ENCODE results near the gene ELOB. TPM values are rescaled to one million over a fixed set of nuclear protein-coding genes. Genes with fewer than 3 reads are reported as not detected.

The ELOB gene
- total RNA-seq, 1 experiment from 2014 or later = 113 TPM

GRCh38 chr16:2814551-2815298 lies 37.6 kb upstream of the ELOB start:
- peak; percentile 43 for DNase-seq (ENCODE audit: low read depth, low spot score)
- in situ Hi-C loops (cut with HindIII; ENCODE audit: low pct_unique_long_range_greater_than_20kb, low sequenced_read_pairs) = no loop called here

- in situ Hi-C loops (cut with HindIII; ENCODE audit: low pct_unique_long_range_greater_than_20kb, low sequenced_read_pairs) = no loop called here
- DNase-seq (ENCODE audit: low read depth, low spot score) = no peak
Measured at GRCh38 chr16:2813771-2814221, 36.7 kb upstream of the ELOB start.

- DNase-seq (ENCODE audit: low read depth, low spot score) = no peak
- in situ Hi-C loops (cut with HindIII; ENCODE audit: low pct_unique_long_range_greater_than_20kb, low sequenced_read_pairs) = no loop called here
Measured at GRCh38 chr16:2811703-2812471, 34.8 kb upstream of the ELOB start.

GRCh38 chr16:2810651-2811050 lies 33.6 kb upstream of the ELOB start:
- in situ Hi-C loops (cut with HindIII; ENCODE audit: low pct_unique_long_range_greater_than_20kb, low sequenced_read_pairs) = no loop called here
- no peak for DNase-seq (ENCODE audit: low read depth, low spot score)

- DNase-seq (ENCODE audit: low read depth, low spot score) = no peak
- in situ Hi-C loops (cut with HindIII; ENCODE audit: low pct_unique_long_range_greater_than_20kb, low sequenced_read_pairs) = no loop called here
Measured at GRCh38 chr16:2809149-2809760, 32.2 kb upstream of the ELOB start.

GRCh38 chr16:2808181-2808580 lies 31.1 kb upstream of the ELOB start:
- in situ Hi-C loops (cut with HindIII; ENCODE audit: low pct_unique_long_range_greater_than_20kb, low sequenced_read_pairs) = no loop called here
- DNase-seq (ENCODE audit: low read depth, low spot score) = no peak

- in situ Hi-C loops (cut with HindIII; ENCODE audit: low pct_unique_long_range_greater_than_20kb, low sequenced_read_pairs) = no loop called here
Measured at GRCh38 chr16:2806286-2806685, 29.2 kb upstream of the ELOB start.

GRCh38 chr16:2804728-2805127 lies 27.6 kb upstream of the ELOB start:
- no peak for DNase-seq (ENCODE audit: low read depth, low spot score)
- in situ Hi-C loops (cut with HindIII; ENCODE audit: low pct_unique_long_range_greater_than_20kb, low sequenced_read_pairs) = no loop called here

More at GRCh38 chr16:2806286-2806685, 29.2 kb upstream of the ELOB start:
- no peak for DNase-seq (ENCODE audit: low read depth, low spot score)

- in situ Hi-C loops (cut with HindIII; ENCODE audit: low pct_unique_long_range_greater_than_20kb, low sequenced_read_pairs) = no loop called here
- DNase-seq (ENCODE audit: low read depth, low spot score) = no peak
Measured at GRCh38 chr16:2803545-2804195, 26.6 kb upstream of the ELOB start.

GRCh38 chr16:2799859-2800226 lies 22.8 kb upstream of the ELOB start:
- in situ Hi-C loops (cut with HindIII; ENCODE audit: low pct_unique_long_range_greater_than_20kb, low sequenced_read_pairs) = no loop called here
- DNase-seq (ENCODE audit: low read depth, low spot score) = peak; percentile 60

- DNase-seq (ENCODE audit: low read depth, low spot score) = no peak
- in situ Hi-C loops (cut with HindIII; ENCODE audit: low pct_unique_long_range_greater_than_20kb, low sequenced_read_pairs) = no loop called here
Measured at GRCh38 chr16:2799205-2799858, 22.3 kb upstream of the ELOB start.

GRCh38 chr16:2798723-2799204 lies 21.7 kb upstream of the ELOB start:
- DNase-seq (ENCODE audit: low read depth, low spot score) = no peak
- in situ Hi-C loops (cut with HindIII; ENCODE audit: low pct_unique_long_range_greater_than_20kb, low sequenced_read_pairs) = no loop called here

GRCh38 chr16:2795395-2796143 lies 18.5 kb upstream of the ELOB start:
- in situ Hi-C loops (cut with HindIII; ENCODE audit: low pct_unique_long_range_greater_than_20kb, low sequenced_read_pairs) = no loop called here
- DNase-seq (ENCODE audit: low read depth, low spot score) = no peak

- no peak for DNase-seq (ENCODE audit: low read depth, low spot score)
- in situ Hi-C loops (cut with HindIII; ENCODE audit: low pct_unique_long_range_greater_than_20kb, low sequenced_read_pairs) = no loop called here
Measured at GRCh38 chr16:2792940-2793339, 15.9 kb upstream of the ELOB start.

GRCh38 chr16:2791174-2791573 lies 14.1 kb upstream of the ELOB start:
- in situ Hi-C loops (cut with HindIII; ENCODE audit: low pct_unique_long_range_greater_than_20kb, low sequenced_read_pairs) = no loop called here
- DNase-seq (ENCODE audit: low read depth, low spot score) = no peak

GRCh38 chr16:2790631-2791030 lies 13.6 kb upstream of the ELOB start:
- in situ Hi-C loops (cut with HindIII; ENCODE audit: low pct_unique_long_range_greater_than_20kb, low sequenced_read_pairs) = no loop called here
- DNase-seq (ENCODE audit: low read depth, low spot score) = no peak

- no peak for DNase-seq (ENCODE audit: low read depth, low spot score)
- in situ Hi-C loops (cut with HindIII; ENCODE audit: low pct_unique_long_range_greater_than_20kb, low sequenced_read_pairs) = no loop called here
Measured at GRCh38 chr16:2787961-2788360, 10.9 kb upstream of the ELOB start.
